ENCODE measurements around the gene MPV17.

- peak; percentile 63 to 72 (median 64) for TF ChIP-seq CTCF (IDR thresholded peaks at IDR 0.05)
- no peak for TF ChIP-seq POLR2A (IDR thresholded peaks at IDR 0.05)
Observed at GRCh38 chr2:27303093-27304025, 19.5 kb downstream of the MPV17 start.

Measured in ovary (tissue), 3 donors.